HUDEP-2 (cell line): Measurements from ENCODE around the gene TLE5.

Experiments used
- DNase-seq, 76 experiments: peaks; one replicate each; lab custom pipeline; 2025; ENCODE audit not compliant: unreplicated experiment in 76 of 76; lab: John Stamatoyannopoulos, UW

TLE5 gene

GRCh38 chr19:3062165-3063105, at the start of gene TLE5:
Gene TLE5 (minus strand): TSS chr19:3062495. CDS start chr19:3062200, 295 bp downstream.
- peak in 39 of 76 experiments; percentile 16 to 64 (median 41) for DNase-seq

GRCh38 chr19:3111586-3112247, 49.4 kb upstream of the TLE5 start:
- no peak for DNase-seq

- no peak for DNase-seq
Observed at GRCh38 chr19:3110126-3110825, 48.0 kb upstream of the TLE5 start.

- no peak for DNase-seq
Observed at GRCh38 chr19:3109491-3109890, 47.2 kb upstream of the TLE5 start.

- DNase-seq, result peak in 60 of 76 experiments; percentile 17 to 77 (median 50)
Observed at GRCh38 chr19:3108775-3109174, 46.5 kb upstream of the TLE5 start.

GRCh38 chr19:3107658-3108057, 45.4 kb upstream of the TLE5 start:
- DNase-seq, result no peak

GRCh38 chr19:3106509-3107141, 44.3 kb upstream of the TLE5 start:
- no peak for DNase-seq

GRCh38 chr19:3105641-3106508, 43.6 kb upstream of the TLE5 start:
- DNase-seq, result no peak

GRCh38 chr19:3104708-3104983, 42.4 kb upstream of the TLE5 start:
- DNase-seq, result no peak

- DNase-seq, result no peak
Observed at GRCh38 chr19:3102239-3103140, 40.2 kb upstream of the TLE5 start.

GRCh38 chr19:3100747-3101730, 38.7 kb upstream of the TLE5 start:
- DNase-seq, result no peak

- DNase-seq, result no peak
Observed at GRCh38 chr19:3100331-3100730, 38.0 kb upstream of the TLE5 start.

- DNase-seq, result no peak
Observed at GRCh38 chr19:3099347-3100145, 37.3 kb upstream of the TLE5 start.

- no peak for DNase-seq
Observed at GRCh38 chr19:3098515-3099346, 36.4 kb upstream of the TLE5 start.

- DNase-seq, result no peak
Observed at GRCh38 chr19:3098141-3098514, 35.8 kb upstream of the TLE5 start.

GRCh38 chr19:3097442-3097871, 35.2 kb upstream of the TLE5 start:
- DNase-seq, result no peak
